Nephron progenitor cell (in vitro differentiated cells): ENCODE results near the gene GMDS.

ENCODE experiments used
- DNase-seq: peaks from one replicate; pipeline ENCODE4 v3.0.0; 2021
- H3K27ac Mint-ChIP-seq: 2 replicates; pipeline ENCODE4 v1.8.0; 2021; ENCODE audit warnings: mild to moderate bottlenecking, moderate library complexity, mixed read lengths
- H3K27me3 Mint-ChIP-seq: 2 replicates; pipeline ENCODE4 v1.8.0; 2021; ENCODE audit warnings: mild to moderate bottlenecking, low read depth, mixed read lengths; ENCODE audit not compliant: poor library complexity
- H3K36me3 Mint-ChIP-seq: 2 replicates; pipeline ENCODE4 v1.8.0; 2021; ENCODE audit warnings: low read depth, mixed read lengths
- H3K4me1 Mint-ChIP-seq: 2 replicates; pipeline ENCODE4 v1.8.0; 2021; ENCODE audit warnings: mixed read lengths
- H3K4me3 Mint-ChIP-seq: 2 replicates; pipeline ENCODE4 v1.8.0; 2021; ENCODE audit warnings: mild to moderate bottlenecking, moderate library complexity, mixed read lengths
- H3K9me3 Mint-ChIP-seq: 2 replicates; pipeline ENCODE4 v1.8.0; 2021; ENCODE audit warnings: mild to moderate bottlenecking, moderate library complexity, mixed read lengths
- CTCF ChIP-seq: fragments of 200-600 bp; sonication (generic); IDR thresholded peaks from 2 replicates; pipeline ENCODE4 v1.5.0; 2021; ENCODE audit warnings: antibody characterized with exemption

GMDS gene

GRCh38 chr6:2016040-2016439 is 229.4 kb downstream of the GMDS start:
- peaks cover 57% of the 10 kb centered on the region for H3K9me3 Mint-ChIP-seq
- peaks cover 4% of the 10 kb centered on the region for H3K27me3 Mint-ChIP-seq
- H3K4me3 Mint-ChIP-seq, result no peak overlapping the region
- no peak overlapping the region for H3K27ac Mint-ChIP-seq
- DNase-seq, result no peak
- peaks cover 5% of the 10 kb centered on the region for H3K4me1 Mint-ChIP-seq
- peaks cover 52% of the 10 kb centered on the region for H3K36me3 Mint-ChIP-seq
- TF ChIP-seq CTCF, result no peak

GRCh38 chr6:2008383-2008976 is 236.9 kb downstream of the GMDS start:
- TF ChIP-seq CTCF, result no peak
- Mint-ChIP-seq H3K4me3 (no peak overlapping the region), H3K4me1 (peaks cover 6% of the 10 kb centered on the region), H3K9me3 (peaks cover 40% of the 10 kb centered on the region), H3K36me3 (peaks cover 39% of the 10 kb centered on the region), H3K27ac (no peak overlapping the region), H3K27me3 (peaks cover 1% of the 10 kb centered on the region)
- no peak for DNase-seq

- H3K9me3 Mint-ChIP-seq, result peaks cover 31% of the 10 kb centered on the region
- peaks cover 14% of the 10 kb centered on the region for H3K4me1 Mint-ChIP-seq
- no peak for DNase-seq
- TF ChIP-seq CTCF, result no peak
- H3K4me3 Mint-ChIP-seq, result no peak overlapping the region
- peaks cover 31% of the 10 kb centered on the region for H3K36me3 Mint-ChIP-seq
- no peaks in the 10 kb centered on the region for H3K27me3 Mint-ChIP-seq
- H3K27ac Mint-ChIP-seq, result no peak overlapping the region
These were observed 238.2 kb downstream of the GMDS start for GRCh38 chr6:2007165-2007564.

GRCh38 chr6:2004888-2005287 is 240.5 kb downstream of the GMDS start:
- no peak for DNase-seq
- H3K27ac Mint-ChIP-seq, result no peak overlapping the region
- H3K4me3 Mint-ChIP-seq, result no peak overlapping the region
- H3K4me1 Mint-ChIP-seq, result peaks cover 14% of the 10 kb centered on the region
- peaks cover 2% of the 10 kb centered on the region for H3K27me3 Mint-ChIP-seq
- peaks cover 21% of the 10 kb centered on the region for H3K36me3 Mint-ChIP-seq
- no peak for TF ChIP-seq CTCF
- H3K9me3 Mint-ChIP-seq, result peaks cover 17% of the 10 kb centered on the region

- Mint-ChIP-seq H3K27me3 (peaks cover 2% of the 10 kb centered on the region), H3K27ac (no peak overlapping the region), H3K4me3 (no peak overlapping the region), H3K9me3 (peaks cover 14% of the 10 kb centered on the region), H3K4me1 (peaks cover 14% of the 10 kb centered on the region), H3K36me3 (peaks cover 11% of the 10 kb centered on the region)
- no peak for DNase-seq
- no peak for TF ChIP-seq CTCF
These were observed 244.4 kb downstream of the GMDS start for GRCh38 chr6:2000962-2001361.

- peaks cover 2% of the 10 kb centered on the region for H3K27me3 Mint-ChIP-seq
- H3K27ac Mint-ChIP-seq, result no peak overlapping the region
- H3K4me1 Mint-ChIP-seq, result no peaks in the 10 kb centered on the region
- no peak for TF ChIP-seq CTCF
- no peak overlapping the region for H3K4me3 Mint-ChIP-seq
- peaks cover 14% of the 10 kb centered on the region for H3K9me3 Mint-ChIP-seq
- peaks cover 6% of the 10 kb centered on the region for H3K36me3 Mint-ChIP-seq
- no peak for DNase-seq
These were observed 247.7 kb downstream of the GMDS start for GRCh38 chr6:1997702-1998101.
